CD4-positive, alpha-beta T cell treated with Interleukin-15 for 4 hours (primary cell): ENCODE measurements around the gene PLK1.
"Not testable (repeated sequence)": the region's sequence is repeated elsewhere in the genome, so short reads cannot be mapped to it uniquely, and the experiment has no call there.

Source experiments
- DNase-seq: peaks from one replicate; pipeline ENCODE4 v3.0.0-alpha.2; 2020; ENCODE audit warnings: low spot score

PLK1 gene

DNA sequence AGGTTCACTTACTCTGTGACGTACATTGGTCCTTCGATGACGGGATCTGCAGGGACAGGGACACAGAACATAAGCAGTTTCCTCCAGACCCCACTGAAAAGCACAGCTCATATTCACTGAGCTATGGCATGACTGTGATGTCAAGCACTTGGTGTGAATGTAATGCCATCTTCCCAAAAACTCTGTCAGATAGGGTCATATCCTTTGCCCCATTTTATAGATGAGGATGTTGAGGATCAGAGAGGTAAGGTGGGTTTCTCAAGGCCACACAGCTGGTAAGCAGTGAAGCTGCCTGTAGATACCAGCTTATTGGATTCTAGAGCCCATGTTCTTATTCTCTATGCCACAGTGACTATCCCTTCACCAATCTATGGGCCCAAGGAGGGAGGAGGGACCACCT, 31.8 kb downstream of the PLK1 start:
- no peak for DNase-seq

DNA sequence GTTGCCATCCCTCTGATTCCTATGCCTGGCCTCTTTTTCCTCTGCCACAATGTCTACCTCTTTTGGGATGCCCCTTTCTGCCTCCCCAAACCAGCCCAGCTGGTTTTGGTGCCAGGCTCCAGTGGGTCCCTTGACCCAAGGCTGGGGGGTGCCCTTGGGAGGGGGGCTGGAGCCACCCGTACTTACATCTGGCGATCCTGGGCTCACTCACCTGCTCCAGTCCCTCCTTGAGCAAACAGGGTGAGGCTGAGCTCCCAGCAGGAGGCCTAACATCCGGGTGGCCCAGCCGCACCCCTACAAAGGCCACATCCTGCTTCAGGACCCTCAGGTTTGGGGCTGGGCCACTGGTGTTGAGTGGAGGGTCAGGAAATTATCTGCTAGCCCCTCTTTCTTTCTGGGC, 33.1 kb downstream of the PLK1 start:
- no peak for DNase-seq

DNA sequence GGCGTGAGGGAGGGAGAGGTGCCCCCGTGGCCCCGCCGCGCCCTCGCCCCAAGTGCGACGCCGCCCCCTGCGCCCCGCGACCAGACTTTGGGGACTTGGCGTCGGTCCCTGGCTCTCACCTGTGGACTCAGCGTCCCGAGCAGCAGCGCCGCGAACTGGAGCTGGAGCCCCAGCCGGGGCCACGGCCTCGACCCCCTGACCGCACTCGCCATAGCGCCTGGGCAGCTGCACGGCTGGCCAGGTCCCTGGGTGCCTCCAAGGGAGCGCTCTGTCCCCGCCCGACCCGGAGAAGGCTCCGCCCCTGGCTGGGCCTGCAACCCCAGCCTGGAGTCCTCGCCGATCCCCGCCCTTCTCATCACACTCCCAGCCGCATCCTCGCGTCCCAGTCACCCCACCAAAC, 34.3 kb downstream of the PLK1 start, which contains the start of gene ERN2:
Gene ERN2, minus strand, starts transcription at position 247 of the 400 bp plus-strand sequence. Its CDS starts 35 bp downstream, at position 212.
- DNase-seq = no peak

DNA sequence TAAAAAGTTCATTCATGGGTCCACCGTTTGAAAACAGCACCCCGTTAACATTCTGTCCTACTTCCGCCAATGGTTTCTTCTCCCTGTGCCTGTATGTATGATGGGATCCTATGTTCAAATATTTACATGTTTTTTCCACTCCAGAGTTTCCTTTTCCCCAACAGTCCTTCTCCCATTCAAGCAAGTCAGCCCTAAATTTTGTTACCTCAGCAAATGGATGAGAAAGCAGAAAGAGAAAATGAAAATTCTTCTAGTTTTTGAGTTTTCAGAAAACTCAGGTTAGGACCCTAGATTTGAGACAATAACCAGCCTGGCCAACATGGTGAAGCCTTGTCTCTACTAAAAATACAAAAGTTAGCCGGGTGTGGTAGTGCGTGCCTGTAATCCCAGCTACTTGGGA, 37.8 kb downstream of the PLK1 start:
- DNase-seq = no peak

DNA sequence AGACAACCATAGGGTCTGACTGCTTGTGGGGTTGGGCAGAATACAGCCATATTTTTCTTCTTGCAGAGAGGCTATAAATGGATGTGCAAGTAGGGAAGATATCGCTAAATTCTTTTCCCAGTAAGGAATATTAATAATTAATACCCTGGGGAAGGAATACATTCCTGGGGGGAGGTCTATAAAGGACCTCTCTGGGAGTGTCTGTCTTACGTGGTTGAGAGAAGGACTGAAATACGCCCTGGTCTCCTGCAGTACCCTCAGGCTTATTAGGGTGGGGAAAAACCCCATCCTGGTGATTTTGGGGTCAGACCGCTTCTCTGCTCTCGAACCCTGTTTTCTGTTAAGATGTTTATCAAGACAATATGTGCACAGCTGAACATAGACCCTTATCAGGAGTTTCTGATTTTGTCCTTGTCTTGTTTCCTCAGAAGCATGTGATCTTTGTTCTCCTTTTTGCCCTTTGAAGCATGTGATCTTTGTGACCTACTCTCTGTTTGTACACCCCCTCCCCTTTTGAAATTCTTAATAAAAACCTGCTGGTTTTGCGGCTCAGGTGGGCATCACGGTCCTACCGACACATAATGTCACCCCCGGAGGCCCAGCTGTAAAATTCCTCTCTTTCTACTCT, 44.0 kb downstream of the PLK1 start:
- not testable (repeated sequence) for DNase-seq

- no peak for DNase-seq
Measured at GRCh38 chr16:23724096-23724784, 45.6 kb downstream of the PLK1 start.

- DNase-seq = no peak
Measured at GRCh38 chr16:23724785-23725131, 46.1 kb downstream of the PLK1 start.

GRCh38 chr16:23726710-23727109, 48.0 kb downstream of the PLK1 start:
- DNase-seq = no peak

- DNase-seq = no peak
Measured at GRCh38 chr16:23728112-23728477, 49.4 kb downstream of the PLK1 start.

- DNase-seq = no peak
Measured at GRCh38 chr16:23729503-23730424, 51.1 kb downstream of the PLK1 start.

DNA sequence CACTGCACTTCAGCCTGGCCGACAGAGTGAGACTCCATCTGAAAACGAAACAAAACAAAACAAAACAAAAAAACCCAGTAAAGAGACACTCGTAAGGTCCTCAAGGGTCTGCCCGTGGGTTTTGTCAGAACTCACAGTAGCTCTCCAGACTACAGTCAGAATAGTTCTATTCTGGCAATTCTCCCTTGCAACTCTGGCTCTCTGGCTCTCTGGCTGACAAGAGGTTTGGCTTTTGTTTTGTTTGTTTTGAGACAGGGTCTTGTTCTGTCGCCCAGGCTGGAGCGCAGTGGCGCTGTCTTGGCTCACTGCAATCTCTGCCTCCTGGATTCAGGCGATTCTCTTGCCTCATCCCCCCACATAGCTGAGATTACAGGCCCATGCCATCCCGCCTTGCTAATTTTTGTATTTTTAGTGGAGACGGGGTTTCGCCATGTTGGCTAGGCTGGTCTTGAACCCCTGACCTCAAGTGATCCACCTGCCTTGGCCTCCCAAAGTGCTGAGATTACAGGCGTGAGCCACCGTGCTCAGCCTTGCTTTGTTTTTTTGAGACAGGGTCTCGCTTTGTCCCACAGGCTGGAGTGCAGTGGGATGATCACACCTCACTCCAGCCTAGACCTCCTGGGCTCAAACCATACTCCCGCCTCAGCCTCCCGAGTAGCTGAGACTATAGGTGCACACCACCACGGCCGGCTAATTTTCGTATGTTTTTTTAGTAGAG, 55.6 kb downstream of the PLK1 start:
- DNase-seq = no peak

DNA sequence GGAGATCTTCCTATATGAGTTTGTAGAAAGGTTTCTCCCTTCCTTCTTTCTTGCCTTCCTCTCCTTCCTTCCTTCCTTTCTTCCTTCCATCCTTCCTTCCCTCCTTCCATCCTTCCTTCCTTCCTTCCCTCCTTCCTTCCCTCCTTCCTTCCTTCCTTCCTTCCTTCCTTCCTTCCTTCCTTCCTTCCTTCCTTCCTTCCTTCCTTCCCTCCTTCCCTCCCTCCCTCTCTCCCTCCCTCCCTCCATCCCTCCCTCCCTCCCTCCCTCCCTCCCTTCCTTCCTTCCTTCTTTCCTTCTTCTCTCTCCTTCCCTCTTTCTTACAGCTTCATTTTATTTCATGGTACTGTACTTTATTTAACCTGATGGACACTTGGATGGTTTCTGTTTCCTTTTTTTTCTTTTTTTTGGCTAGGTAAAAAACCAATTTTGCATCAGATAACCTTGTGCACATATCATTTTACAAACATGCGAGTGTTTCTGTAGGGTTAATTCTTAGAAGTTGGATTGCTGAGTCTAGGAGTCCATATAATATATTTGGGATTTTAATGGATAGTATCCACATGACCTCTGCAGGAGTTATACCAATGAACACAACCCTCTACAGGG, 58.8 kb downstream of the PLK1 start:
- not testable (repeated sequence) for DNase-seq

GRCh38 chr16:23739516-23739915, 60.8 kb downstream of the PLK1 start:
- DNase-seq = no peak
